ENCODE data around the gene SNUPN.
"Not testable (repeated sequence)": the region's sequence is repeated elsewhere in the genome, so short reads cannot be mapped to it uniquely, and the experiment has no call there.

SNUPN gene

DNA sequence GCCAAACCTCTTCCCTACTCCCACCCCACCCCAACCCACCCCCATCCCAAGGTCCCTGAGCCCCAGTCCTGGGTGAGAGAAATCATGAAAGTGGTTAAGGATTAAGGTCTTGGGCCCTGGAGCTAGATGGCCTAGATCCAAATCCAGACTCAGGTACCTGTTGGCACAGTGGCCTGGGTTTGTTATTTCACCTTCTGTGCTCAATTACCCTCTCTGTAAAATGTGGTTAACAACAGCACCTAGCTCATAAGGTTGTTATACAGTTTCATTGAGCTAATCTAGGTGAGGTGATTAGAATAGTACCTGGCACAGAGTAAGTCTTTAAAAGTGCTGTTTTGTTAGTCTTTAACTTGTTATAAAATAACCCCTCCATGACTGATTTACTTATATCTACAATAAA lies 6.4 kb upstream of the SNUPN start:
- no peak for DNase-seq

DNA sequence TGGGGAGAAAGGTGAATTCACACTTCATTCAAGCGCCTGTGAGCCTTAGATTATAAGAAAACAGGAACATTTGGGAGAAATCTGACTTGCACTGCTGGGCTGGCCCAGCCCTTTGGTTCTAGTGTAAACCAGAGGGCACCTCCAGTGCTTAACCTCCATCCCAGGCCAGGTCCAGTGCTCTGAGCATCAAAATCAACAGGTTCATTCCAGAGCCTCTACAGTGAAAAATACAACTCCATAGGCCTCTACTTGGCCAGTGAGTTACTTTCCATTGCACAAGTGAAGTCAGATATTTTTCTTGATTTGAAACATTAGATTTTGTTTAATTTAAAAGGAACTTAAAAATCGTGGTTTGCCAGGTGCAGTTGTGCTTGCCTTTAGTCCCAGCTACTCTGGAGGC lies 3.0 kb downstream of the SNUPN start:
- DNase-seq, result no peak

DNA sequence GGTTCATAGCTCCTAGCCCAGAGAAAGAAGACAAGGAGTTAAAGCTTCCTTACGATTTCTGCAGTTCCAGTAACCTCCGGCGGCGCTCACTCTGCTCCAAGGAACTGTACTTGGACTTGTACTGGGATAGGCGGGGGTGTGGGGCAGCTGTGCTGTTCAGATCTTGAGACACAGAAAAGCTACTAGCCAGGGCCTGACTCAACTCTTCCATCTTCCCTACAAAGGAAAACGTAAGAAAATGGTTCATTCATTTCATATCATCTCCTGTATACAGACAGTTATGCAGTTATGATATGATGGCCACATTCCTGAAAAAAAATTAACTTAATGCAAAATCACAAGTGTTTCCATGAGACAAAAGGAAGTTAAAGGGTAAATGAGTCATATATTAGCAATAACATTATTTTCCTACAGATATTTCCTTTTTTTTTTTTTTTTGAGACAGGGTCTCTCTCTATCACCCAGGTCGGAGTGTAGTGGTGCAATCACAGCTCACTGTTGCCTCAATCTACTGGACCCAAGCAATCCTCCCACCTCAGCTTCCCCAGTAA lies 4.6 kb downstream of the SNUPN start:
- DNase-seq, result no peak

DNA sequence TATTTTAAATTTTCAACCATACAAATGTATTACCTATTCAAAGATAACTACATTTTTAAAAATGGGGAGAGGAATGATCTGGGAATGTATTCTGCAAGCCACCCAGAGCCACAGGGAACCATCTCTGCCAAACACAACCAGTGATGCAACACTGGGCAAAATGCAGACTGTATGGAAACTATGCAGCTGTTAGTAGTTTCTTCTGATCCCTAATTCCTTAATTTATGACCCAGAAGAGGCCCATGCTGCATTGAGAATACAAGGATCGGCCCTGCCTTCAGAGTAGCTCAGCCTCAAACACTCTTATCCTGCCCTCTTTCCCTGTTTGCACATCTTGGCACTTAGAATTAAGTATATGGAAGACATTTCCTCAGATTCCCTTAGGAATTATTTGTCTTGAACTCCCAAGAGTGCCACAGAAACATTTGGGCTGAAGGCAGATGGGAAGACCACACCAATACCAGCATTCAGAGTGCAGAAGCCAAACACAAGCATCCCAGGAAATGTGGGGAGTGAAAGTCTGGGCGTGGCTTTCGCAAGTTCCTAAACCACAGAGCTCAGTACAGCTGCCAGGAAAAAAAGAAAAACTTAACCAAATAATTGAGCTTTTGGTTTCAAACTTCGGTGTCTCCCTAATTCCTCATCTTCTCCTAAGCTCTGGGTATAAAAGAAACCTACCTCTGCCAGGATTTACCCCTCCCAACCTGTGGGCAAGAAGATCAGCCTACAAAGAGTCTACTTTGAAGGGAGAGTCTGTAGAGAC lies 5.3 kb downstream of the SNUPN start:
- DNase-seq, result no peak

DNA sequence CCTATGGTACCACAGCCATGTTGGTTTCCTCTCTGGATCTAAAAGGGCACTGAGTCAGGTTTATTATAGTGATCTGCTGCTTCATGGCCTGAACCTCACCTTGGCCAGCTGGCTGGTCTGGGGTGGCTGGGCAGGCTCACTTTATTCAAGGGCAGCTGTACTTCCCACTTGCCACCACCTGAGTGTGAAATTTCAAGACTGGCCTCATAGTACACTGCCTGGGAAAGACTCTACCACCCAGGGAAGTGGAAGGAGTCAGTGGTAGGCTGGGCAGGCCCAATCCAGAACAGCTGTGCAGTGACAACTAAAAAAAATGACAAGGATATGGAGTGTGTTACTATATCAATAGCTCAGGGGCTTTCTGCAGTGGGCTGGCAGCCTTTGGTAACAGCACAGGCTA lies 8.8 kb downstream of the SNUPN start:
- DNase-seq, result no peak

DNA sequence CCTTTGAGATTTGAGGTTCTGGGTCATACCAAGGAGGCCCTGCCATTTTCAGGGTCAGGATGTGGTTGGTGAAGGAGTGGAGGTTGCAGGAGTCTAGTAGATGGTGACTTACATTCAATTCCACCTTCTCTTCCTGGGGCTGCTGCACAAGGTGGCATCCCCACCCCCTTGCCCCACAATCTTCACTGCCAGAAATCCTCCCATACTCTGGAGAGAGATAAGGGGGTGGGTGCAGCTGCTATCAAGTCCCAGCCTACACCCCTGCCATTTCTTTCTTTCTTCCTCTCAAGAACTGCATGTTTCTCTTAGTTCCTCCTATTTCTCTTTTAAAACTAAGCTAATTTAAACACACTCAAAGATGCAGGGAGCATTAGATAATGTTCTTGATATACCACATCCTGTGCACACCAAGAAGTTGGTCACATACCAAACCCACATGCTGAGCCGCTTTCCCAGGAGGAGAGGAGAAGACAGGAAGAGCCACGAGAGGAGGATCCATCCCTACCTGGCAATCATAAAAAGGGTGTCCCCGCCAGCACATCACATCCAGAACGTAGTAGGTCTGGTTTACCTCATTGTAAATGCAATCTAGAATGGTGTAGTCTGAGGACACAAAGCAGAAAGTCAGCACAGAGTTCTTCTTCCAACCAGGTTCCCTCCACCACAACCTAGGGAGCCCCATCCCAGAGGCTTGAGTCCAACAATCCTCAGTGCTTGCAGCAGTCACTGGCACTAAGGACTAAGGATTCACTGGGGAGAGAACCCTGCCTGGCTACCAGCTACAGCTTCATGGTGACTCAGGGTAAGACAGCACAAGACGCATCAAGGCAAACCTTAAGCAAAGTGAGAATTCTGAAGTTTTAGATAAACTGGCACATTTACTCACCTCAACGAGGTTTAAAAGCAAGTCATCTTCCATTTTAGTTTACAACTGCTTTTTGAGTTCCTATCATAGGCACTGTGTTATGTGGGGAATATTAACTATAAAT lies 18.5 kb downstream of the SNUPN start:
- DNase-seq, result no peak

DNA sequence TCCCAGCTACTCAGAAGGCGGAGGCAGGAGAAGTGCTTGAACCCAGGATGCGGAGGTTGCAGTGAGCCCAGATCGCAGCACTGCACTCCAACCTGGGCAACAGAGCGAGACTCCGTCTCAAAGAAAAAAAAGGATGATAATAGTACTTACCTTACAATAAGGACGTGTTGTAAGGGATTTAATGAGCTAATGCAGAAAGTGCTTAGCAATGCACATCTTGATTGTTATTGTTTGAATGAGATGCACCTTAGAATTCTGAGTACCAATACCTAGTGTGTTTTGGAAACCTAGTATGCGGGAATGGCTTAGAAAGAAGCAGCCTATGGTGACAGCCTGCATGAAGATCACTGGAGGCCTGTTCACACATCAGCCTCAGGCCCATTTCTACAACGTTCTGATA lies 19.5 kb downstream of the SNUPN start:
- no peak for DNase-seq

DNA sequence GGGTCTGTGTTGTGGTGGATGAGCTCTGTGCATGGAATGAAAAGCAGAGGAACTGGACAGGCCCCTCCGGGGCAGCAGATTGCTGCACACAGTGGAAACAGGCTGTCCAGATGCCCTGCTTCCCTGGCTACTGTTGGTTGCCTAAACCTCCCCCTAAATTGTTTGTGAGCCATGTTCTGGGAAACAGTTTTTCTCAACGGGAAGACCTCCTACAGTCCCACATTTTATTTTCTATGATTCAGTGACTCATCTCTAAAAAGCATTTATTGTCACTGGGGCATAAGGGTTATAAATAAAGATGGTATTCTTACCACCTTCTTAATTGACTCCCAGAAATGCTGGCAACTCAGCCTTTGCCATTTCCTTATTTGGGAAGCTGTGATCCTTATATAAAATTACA lies 26.1 kb downstream of the SNUPN start:
- no peak for DNase-seq

DNA sequence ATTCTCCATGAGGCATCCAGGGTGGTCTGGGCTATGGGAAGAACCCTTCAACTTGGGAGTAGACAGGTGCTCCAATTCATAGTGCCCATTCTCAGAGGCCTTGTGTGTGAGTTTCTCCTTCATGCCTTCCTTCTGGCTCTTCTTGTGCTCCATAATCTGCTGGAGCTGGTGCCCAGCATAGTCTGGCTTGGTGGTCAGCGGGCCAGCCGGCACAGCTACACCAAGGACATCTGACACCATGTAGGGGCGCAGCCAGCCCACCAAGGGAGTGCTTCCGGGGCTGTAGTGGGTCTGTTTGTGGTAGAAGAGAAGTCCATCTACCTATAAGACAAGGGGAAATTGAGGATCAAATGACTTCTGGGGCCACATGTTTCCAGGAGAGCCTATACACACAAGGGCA lies 27.2 kb downstream of the SNUPN start:
- no peak for DNase-seq

DNA sequence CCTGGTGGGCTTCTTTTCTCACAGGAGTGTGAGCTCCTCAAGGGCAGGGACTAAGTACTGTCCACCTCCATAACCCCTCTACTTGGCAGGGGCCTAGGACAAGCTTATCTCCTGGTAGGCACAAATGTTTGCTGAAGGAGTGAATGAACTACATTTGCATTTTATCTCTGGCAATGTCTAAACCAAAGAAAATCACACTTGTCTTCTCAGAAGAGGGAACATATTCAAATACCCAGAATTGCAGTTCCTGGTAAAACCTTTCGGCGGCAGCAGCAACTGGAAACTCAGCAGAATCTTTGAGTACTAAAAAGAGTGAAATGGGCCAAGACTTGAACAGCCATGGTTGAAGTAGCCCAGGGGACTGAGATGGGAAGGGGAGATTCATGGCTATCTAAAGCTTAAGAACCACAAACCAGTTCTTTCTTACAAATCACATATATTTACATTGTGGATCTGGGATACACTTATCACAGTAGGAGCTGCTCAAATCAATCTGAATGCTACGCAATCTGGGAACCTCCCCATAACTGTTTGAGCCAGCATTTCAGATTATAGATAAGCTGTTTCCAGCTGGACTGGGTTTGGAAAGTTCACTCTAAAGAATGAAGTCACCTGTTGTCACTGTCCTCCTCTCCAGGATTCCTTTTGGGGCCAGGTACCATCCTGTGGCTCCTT lies 27.7 kb downstream of the SNUPN start:
- no peak for DNase-seq

DNA sequence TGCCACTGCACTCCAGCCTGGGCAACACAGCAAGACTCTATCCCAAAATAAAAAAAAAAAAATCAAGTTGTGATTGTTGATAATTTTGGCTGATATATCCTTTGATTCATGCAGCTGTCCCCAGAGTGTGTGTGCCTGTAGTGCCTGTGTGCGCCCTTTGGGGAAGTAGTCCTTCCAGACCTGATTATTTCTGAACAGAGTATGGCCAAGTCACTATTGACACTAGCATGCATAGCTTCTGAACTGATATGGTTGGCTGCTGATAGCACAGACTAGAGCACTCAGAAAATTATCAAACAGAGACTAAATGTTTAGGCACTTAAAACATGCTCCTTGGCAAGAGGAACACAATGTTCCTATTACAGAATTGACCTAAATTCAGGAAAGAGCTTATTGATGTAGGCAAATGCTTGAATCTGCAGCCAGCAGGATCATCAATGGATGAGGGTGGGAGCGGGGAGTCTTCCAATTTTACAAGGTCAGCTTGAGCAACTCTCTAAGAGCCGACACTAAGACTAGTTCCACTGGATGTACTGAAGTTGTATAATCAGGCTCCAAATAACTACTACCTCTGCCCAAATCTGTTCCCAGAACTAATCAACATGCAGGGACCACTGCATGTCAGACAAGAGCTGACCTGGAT lies 28.7 kb downstream of the SNUPN start:
- DNase-seq, result no peak

DNA sequence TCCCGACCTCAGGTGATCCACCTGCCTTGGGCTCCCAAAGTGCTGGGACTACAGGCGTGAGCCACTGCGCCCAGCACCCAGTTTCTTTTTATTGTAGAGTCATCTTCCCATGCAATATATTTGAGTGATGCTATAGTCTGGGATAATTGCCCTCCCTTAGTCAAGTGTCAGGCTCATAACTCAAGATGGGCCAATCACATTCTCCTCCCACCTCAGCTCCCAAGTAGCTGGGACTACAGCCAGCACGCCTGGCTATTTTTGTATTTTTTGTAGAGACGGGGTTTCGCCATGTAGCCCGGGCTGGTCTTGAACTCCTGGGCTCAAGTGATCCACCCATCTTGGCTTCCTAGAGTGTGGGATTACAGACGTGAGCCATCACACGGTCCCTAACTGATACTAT lies 31.2 kb downstream of the SNUPN start:
- DNase-seq, result no peak

DNA sequence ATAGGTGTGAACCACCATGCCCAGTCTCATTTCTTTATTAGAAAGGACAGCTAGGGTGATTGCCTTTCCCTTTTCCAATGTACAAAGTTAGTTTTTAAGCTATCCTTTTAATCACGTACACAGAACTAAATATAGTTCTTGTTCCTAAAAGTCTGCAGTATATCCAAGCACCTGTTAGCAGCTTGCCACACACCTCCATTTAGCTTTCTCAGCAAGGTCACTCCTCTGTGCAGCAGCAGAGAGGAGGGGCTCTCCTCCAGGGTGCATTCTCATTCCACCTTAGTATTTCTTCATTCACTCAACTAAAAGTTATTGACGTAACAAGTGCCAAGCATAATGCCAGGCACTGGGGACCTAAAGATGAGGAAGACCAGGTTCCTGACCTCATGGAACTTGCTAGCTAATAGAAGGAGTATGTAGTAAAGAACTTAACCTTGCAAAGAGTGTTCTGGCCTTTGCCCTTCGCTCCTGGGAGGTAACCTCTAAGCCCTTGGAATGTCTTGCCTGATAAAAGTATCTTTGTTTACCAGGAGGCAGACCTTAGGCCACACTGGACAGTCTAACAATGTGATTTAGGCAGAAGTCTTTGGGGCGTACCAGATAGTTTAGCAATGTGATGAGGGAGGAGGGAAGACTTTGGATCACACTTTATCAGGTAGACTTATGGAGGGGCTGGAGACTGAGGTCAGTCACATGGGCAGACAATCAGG lies 33.7 kb downstream of the SNUPN start:
- no peak for DNase-seq

DNA sequence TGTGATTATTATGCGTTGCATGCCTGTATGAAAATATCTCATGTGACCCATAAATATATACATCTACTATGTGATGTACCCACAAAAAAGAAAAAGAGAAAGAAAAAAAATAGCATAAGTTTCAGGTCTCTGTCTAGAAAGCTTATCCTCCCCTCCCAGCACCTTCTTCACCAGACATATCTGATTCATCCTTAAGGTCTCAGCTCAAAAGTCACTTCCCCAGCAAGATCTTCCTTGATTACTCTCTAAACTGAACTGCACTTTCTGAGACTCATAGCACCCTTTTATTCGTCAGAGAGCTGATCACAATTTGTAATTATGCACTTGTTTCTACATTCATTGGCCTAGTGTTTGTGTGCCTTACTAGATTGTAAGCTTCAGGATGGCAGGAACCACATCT lies 35.3 kb downstream of the SNUPN start:
- DNase-seq, result no peak

DNA sequence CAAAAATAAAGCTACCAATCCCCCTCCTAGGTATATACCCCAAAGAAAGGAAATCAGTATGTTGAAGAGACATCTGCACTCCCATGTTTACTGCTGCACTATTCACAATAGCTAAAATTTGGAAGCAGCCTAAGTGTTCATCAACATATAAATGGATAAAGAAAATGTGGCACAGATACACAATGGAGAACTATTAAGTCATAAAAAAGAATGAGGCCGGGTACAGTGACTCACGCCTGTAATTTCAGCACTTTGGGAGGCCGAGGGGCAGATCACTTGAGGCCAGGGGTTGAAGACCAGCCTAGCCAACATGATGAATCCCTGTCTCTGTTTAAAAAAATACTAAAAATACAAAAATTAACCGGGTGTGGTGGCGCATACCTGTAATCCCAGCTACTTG lies 36.5 kb downstream of the SNUPN start:
- no peak for DNase-seq

DNA sequence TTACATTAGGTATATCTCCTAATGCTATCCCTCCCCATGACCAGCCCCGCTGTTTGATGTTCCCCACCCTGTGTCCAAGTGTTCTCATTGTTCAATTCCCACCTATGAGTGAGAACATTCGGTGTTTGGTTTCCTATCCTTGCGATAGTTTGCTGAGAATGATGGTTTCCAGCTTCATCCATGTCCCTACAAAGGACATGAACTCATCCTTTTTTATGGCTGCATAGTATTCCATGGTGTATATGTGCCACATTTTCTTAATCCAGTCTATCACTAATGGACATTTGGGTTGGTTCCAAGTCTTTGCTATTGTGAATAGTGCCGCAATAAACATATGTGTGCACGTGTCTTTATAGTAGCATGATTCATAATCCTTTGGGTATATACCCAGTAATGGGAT lies 39.1 kb downstream of the SNUPN start:
- DNase-seq, result not testable (repeated sequence)

DNA sequence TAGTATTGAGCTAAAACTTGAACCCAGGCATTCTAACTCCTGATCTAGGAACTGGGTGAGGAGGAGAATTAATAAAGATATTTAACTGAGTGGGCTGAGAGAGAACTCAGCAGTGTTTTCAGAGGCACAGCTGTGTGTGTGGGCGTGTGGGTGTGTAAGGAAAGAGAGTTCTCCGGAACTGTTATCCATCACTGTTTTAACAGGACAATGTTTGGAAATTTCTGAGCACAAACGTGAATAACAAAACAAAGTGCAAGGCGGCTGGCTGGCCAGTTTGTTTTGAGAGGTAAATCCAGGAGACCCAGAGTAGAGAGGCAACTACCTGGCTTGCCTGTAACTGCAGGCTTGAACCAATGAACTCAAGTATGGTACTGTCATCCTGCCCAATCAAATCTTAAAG lies 41.4 kb downstream of the SNUPN start:
- no peak for DNase-seq

DNA sequence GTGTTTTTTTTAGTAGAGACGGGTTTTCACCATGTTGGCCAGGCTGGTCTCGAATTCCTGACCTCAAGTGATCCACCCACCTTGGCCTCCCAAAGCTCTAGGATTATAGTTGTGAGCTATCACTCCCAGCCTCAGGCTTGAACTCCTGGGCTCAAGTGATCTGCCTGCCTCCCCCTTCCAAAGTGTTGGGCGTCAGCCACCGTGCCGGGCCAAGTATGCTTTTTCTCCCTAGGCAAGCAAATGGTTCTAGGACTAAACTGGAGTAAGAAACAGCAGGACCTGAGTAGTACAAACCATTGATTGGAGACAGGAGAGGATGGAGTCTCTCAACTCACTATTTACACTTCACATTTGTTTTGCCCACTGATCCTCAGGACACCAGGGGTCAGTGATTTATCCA lies 41.8 kb downstream of the SNUPN start:
- no peak for DNase-seq

DNA sequence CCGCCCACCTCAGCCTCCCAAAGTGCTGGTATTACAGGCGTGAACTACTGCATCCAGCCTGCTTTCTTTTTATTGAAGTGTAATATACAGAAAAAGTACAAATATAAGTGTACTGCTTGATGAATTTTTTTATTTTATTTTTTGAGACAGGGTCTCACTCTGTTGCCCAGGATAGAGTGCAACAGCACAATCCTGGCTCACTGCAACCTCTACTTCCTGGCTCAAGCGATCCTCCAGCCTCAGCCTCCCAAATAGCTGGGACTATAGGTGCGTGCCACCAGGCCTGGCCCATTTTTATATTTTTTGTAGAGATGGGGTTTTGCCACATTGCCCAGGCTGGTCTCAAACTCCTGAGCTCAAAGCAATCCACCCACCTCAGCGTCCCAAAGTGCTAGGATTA lies 42.6 kb downstream of the SNUPN start:
- not testable (repeated sequence) for DNase-seq

DNA sequence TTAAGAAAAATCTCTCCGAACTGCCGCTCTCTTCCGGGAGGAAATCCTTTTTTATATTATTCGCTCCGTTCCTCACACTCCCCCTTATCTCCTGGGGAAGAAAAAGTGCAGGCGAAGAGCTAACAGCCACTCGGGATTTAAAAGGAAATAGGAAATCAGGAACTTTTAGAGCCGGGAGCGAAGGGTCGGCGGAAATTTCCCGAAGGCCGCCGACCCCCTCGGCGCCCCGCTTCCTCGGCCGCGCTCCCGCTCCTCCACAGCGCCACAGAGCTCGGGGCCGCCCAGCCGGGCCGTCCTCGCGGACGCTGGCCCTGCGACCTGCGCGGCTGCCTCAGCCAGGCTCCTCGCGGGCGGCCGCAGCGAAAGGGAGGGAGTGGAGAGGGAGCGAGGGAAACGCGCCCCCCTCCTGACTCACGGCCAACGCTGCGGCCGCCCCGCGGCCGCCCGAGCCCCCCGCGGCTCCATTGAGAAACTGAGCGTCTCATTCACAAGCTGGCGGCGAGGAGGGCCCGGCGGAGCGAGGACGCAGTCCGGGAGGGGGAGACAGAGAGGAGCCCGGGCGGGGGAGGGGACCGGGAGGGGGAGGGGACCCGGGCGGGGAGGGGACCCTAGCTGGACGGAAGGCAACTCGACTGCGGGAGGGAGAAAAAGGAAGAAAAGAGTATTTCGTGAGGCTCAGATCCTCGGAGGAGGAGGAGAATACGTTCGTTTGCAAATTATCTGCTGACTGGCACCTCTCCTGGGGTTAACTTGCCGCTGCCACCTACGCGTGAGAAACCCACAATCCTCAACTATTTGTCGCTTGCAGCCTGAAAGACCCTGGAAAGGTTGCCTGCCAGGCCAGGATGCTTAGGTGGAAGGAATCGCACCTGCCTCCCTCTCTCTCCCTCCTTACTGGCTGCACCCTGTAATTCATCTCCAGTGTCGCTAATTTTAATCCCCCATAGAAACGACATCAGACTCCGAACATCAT lies 46.3 kb downstream of the SNUPN start, which contains the start of gene PTPN9:
TSS of gene PTPN9 (minus strand) at position 368 of the 973 bp plus-strand sequence. CDS start 539 bp downstream, outside the sequence.
- DNase-seq, result peak; percentile 89
